ENCODE data around the gene PKP2. TPM values are rescaled to one million over a fixed set of nuclear protein-coding genes. Genes with fewer than 3 reads are reported as not detected.
"Not testable (repeated sequence)": the region's sequence is repeated elsewhere in the genome, so short reads cannot be mapped to it uniquely, and the experiment has no call there.

The PKP2 gene
- total and polyA plus RNA-seq, 2 of the 13 experiments (the other 11 are each of a cell fraction or from before 2014, with no cell fraction given), result 15.1 to 25.3 TPM

- POLR2A ChIA-PET, result no interaction called here
- in situ Hi-C loops (cut with HindIII; ENCODE audit: extremely low pct_ligation_motif_present, low pct_unique_long_range_greater_than_20kb) (no loop called here), intact Hi-C loops (cut with micrococcal nuclease; ENCODE audit: unreplicated experiment) (no loop called here)
- Histone ChIP-seq H4K20me1 (ENCODE audit: insufficient read depth, low read length) (no peaks in the 10 kb centered on the region), H3K9me3 (ENCODE audit: low read length) (no peaks in the 10 kb centered on the region), H3K4me2 (ENCODE audit: low read depth, low read length) (no peak overlapping the region), H2AFZ (ENCODE audit: low read length) (no peak overlapping the region), H3K9ac (ENCODE audit: insufficient read depth, low read depth, low read length) (no peak overlapping the region), H3K27me3 (ENCODE audit: control insufficient read depth in 1 of 2, insufficient read depth in 2 of 2, low read length in 2 of 2) (no peaks in the 10 kb centered on the region; a peak in 1 of 5 replicates), H3K27ac (ENCODE audit: extremely low read length, insufficient read depth, low read length) (no peak overlapping the region), H3K4me1 (ENCODE audit: insufficient read depth, low read length) (no peaks in the 10 kb centered on the region), H3K36me3 (replicated peaks in 1 of 2; ENCODE audit: control insufficient read depth in 1 of 2, insufficient read depth in 2 of 2, low read length in 2 of 2) (peaks cover 20 to 62% of the 10 kb centered on the region in 2 experiments), H3K4me3 (replicated peaks in 1 of 3; ENCODE audit: insufficient read depth in 1 of 3, low read depth in 2 of 3, low read length in 3 of 3) (no peak overlapping the region), H3K79me2 (ENCODE audit: insufficient read depth, low read length) (no peaks in the 10 kb centered on the region)
- no peak for DNase-seq (ENCODE audit: low spot score)
- ATAC-seq, result no peak
- CTCF ChIA-PET (ENCODE audit: low intra/inter-chr PET ratio, low total read pairs), result no interaction called here
- FAIRE-seq, result no peak
- WGBS (ENCODE audit: low lambda C conversion rate), result 100% methylated on average over 3 of the region's 3 CpGs
- no peak for TF ChIP-seq SIX4 (CRISPR knock-in tag; IDR thresholded peaks at IDR 0.05)
- TF ChIP-seq ZBTB21 (CRISPR knock-in tag; IDR thresholded peaks at IDR 0.05), result no peak
- no TSS peak for BruUV-seq (replicated peaks)
Measured at GRCh38 chr12:32874078-32874477, 22.5 kb downstream of the PKP2 start.

GRCh38 chr12:32872416-32872815 lies 24.2 kb downstream of the PKP2 start:
- CTCF ChIA-PET (ENCODE audit: low intra/inter-chr PET ratio, low total read pairs); H3K27me3 ChIP-seq (ENCODE audit: control insufficient read depth in 1 of 2, insufficient read depth in 2 of 2, low read length in 2 of 2); H3K9ac ChIP-seq (ENCODE audit: insufficient read depth, low read depth, low read length); ATAC-seq; FAIRE-seq; POLR2A ChIA-PET; H2AFZ ChIP-seq (ENCODE audit: low read length); H3K4me2 ChIP-seq (ENCODE audit: low read depth, low read length); H3K9me3 ChIP-seq (ENCODE audit: low read length); H3K79me2 ChIP-seq (ENCODE audit: insufficient read depth, low read length); intact Hi-C loops (cut with micrococcal nuclease; ENCODE audit: unreplicated experiment); H3K4me3 ChIP-seq (replicated peaks in 1 of 3; ENCODE audit: insufficient read depth in 1 of 3, low read depth in 2 of 3, low read length in 3 of 3); H3K27ac ChIP-seq (ENCODE audit: extremely low read length, insufficient read depth, low read length); H4K20me1 ChIP-seq (ENCODE audit: insufficient read depth, low read length); BruUV-seq (replicated peaks); H3K4me1 ChIP-seq (ENCODE audit: insufficient read depth, low read length); in situ Hi-C loops (cut with HindIII; ENCODE audit: extremely low pct_ligation_motif_present, low pct_unique_long_range_greater_than_20kb); DNase-seq (ENCODE audit: low spot score): not testable (repeated sequence)
- peaks cover 17 to 58% of the 10 kb centered on the region in 2 experiments; a peak in 4 of 5 replicates for H3K36me3 ChIP-seq (replicated peaks in 1 of 2; ENCODE audit: control insufficient read depth in 1 of 2, insufficient read depth in 2 of 2, low read length in 2 of 2)
- WGBS (ENCODE audit: low lambda C conversion rate), result 98% methylated on average over 5 of the region's 5 CpGs

- in situ Hi-C loops (cut with HindIII; ENCODE audit: extremely low pct_ligation_motif_present, low pct_unique_long_range_greater_than_20kb), result no loop called here
- TF ChIP-seq RFX5 (IDR thresholded peaks at IDR 0.05; ENCODE audit: low read depth, low read length) (no peak), NCOA2 (CRISPR knock-in tag; IDR thresholded peaks at IDR 0.05) (no peak), HIVEP1 (CRISPR knock-in tag; IDR thresholded peaks at IDR 0.05) (no peak), ZSCAN5A (CRISPR knock-in tag; IDR thresholded peaks at IDR 0.05; ENCODE audit: borderline replicate concordance) (no peak), ZNF24 (IDR thresholded peaks at IDR 0.05) (no peak), ZNF577 (CRISPR knock-in tag; IDR thresholded peaks at IDR 0.05; ENCODE audit: borderline replicate concordance, low read depth) (no peak), ZNF251 (CRISPR knock-in tag; IDR thresholded peaks at IDR 0.05) (no peak), ZSCAN30 (CRISPR knock-in tag; IDR thresholded peaks at IDR 0.05) (no peak), HDAC1 (CRISPR knock-in tag; IDR thresholded peaks at IDR 0.05) (no peak)
Measured at GRCh38 chr12:32870716-32871115, 25.9 kb downstream of the PKP2 start.

More at GRCh38 chr12:32870716-32871115, 25.9 kb downstream of the PKP2 start:
- no peaks in the 10 kb centered on the region for H3K9me3 ChIP-seq (ENCODE audit: low read length)
- H3K4me1 ChIP-seq (ENCODE audit: insufficient read depth, low read length), result peaks cover 1% of the 10 kb centered on the region; the same call in 1 of the 2 replicates
- no peaks in the 10 kb centered on the region for H3K27me3 ChIP-seq (ENCODE audit: control insufficient read depth in 1 of 2, insufficient read depth in 2 of 2, low read length in 2 of 2)
- no TSS peak for BruUV-seq (replicated peaks)
- no peak overlapping the region for H3K4me2 ChIP-seq (ENCODE audit: low read depth, low read length)
- H3K4me3 ChIP-seq (replicated peaks in 1 of 3; ENCODE audit: insufficient read depth in 1 of 3, low read depth in 2 of 3, low read length in 3 of 3), result no peak overlapping the region
- no peak overlapping the region for H2AFZ ChIP-seq (ENCODE audit: low read length)
- H3K27ac ChIP-seq (ENCODE audit: extremely low read length, insufficient read depth, low read length), result no peak overlapping the region
- ATAC-seq (no peak), FAIRE-seq (no peak), DNase-seq (ENCODE audit: low spot score) (no peak)
- intact Hi-C loops (cut with micrococcal nuclease; ENCODE audit: unreplicated experiment), result no loop called here
- no peak overlapping the region for H3K9ac ChIP-seq (ENCODE audit: insufficient read depth, low read depth, low read length)
- 93% methylated on average over 3 of the region's 3 CpGs for WGBS (ENCODE audit: low lambda C conversion rate)
- no peaks in the 10 kb centered on the region for H4K20me1 ChIP-seq (ENCODE audit: insufficient read depth, low read length)
- POLR2A ChIA-PET, result no interaction called here
- CTCF ChIA-PET (ENCODE audit: low intra/inter-chr PET ratio, low total read pairs), result no interaction called here
- H3K79me2 ChIP-seq (ENCODE audit: insufficient read depth, low read length), result no peaks in the 10 kb centered on the region
- peaks cover 12 to 47% of the 10 kb centered on the region in 2 experiments; a peak in 4 of 5 replicates for H3K36me3 ChIP-seq (replicated peaks in 1 of 2; ENCODE audit: control insufficient read depth in 1 of 2, insufficient read depth in 2 of 2, low read length in 2 of 2)
